Measurements from ENCODE around the gene GABRB2.

GABRB2 gene

GRCh38 chr5:161342886-161343285 is 203.6 kb downstream of the GABRB2 start:
- no peak for TF ChIP-seq TAF1 (IDR thresholded peaks at IDR 0.05; ENCODE audit: low read depth)
- no peak for TF ChIP-seq MAX (IDR thresholded peaks at IDR 0.05)
- TF ChIP-seq RAD21 (IDR thresholded peaks at IDR 0.05; ENCODE audit: low read depth) = no peak
- TF ChIP-seq EGR1 (IDR thresholded peaks at IDR 0.05) = no peak
- TF ChIP-seq TEAD4 (IDR thresholded peaks at IDR 0.05) = no peak
- TF ChIP-seq FOXM1 (IDR thresholded peaks at IDR 0.05; ENCODE audit: borderline replicate concordance, low read depth) = no peak
- TF ChIP-seq ZBTB7A (IDR thresholded peaks at IDR 0.05; ENCODE audit: low read depth) = no peak
- TF ChIP-seq EP300 (IDR thresholded peaks at IDR 0.05; ENCODE audit: borderline replicate concordance) = no peak
- TF ChIP-seq REST (IDR thresholded peaks at IDR 0.05; ENCODE audit: low read depth) = no peak
- no peak for TF ChIP-seq CREB1 (IDR thresholded peaks at IDR 0.05; ENCODE audit: low read depth)
- no peak for TF ChIP-seq CEBPB (IDR thresholded peaks at IDR 0.05)
- no peak for TF ChIP-seq NFIC (IDR thresholded peaks at IDR 0.05)
- TF ChIP-seq TCF12 (IDR thresholded peaks at IDR 0.05; ENCODE audit: low read depth) = no peak
- TF ChIP-seq USF1 (IDR thresholded peaks at IDR 0.05) = no peak
- TF ChIP-seq YY1 (IDR thresholded peaks at IDR 0.05; ENCODE audit: low read depth) = no peak

- TF ChIP-seq RAD21 (IDR thresholded peaks at IDR 0.05; ENCODE audit: low read depth) (no peak), MAX (IDR thresholded peaks at IDR 0.05) (no peak), TCF12 (IDR thresholded peaks at IDR 0.05; ENCODE audit: low read depth) (no peak), CREB1 (IDR thresholded peaks at IDR 0.05; ENCODE audit: low read depth) (no peak), EP300 (IDR thresholded peaks at IDR 0.05; ENCODE audit: borderline replicate concordance) (no peak), FOXM1 (IDR thresholded peaks at IDR 0.05; ENCODE audit: borderline replicate concordance, low read depth) (no peak), NFIC (IDR thresholded peaks at IDR 0.05) (no peak), USF1 (IDR thresholded peaks at IDR 0.05) (no peak)
Measured at GRCh38 chr5:161340012-161340411, 206.5 kb downstream of the GABRB2 start.

GRCh38 chr5:161333194-161333880 is 213.2 kb downstream of the GABRB2 start:
- TF ChIP-seq ZBTB7A (IDR thresholded peaks at IDR 0.05; ENCODE audit: low read depth) = no peak
- TF ChIP-seq EP300 (IDR thresholded peaks at IDR 0.05; ENCODE audit: borderline replicate concordance) = no peak
- no peak for TF ChIP-seq USF1 (IDR thresholded peaks at IDR 0.05)
- TF ChIP-seq TEAD4 (IDR thresholded peaks at IDR 0.05) = no peak

- TF ChIP-seq REST (IDR thresholded peaks at IDR 0.05; ENCODE audit: low read depth) = no peak
- no peak for TF ChIP-seq FOXM1 (IDR thresholded peaks at IDR 0.05; ENCODE audit: borderline replicate concordance, low read depth)
- no peak for TF ChIP-seq CREB1 (IDR thresholded peaks at IDR 0.05; ENCODE audit: low read depth)
- no peak for TF ChIP-seq EP300 (IDR thresholded peaks at IDR 0.05; ENCODE audit: borderline replicate concordance)
- TF ChIP-seq MAX (IDR thresholded peaks at IDR 0.05) = no peak
- no peak for TF ChIP-seq ZBTB7A (IDR thresholded peaks at IDR 0.05; ENCODE audit: low read depth)
- no peak for TF ChIP-seq TCF12 (IDR thresholded peaks at IDR 0.05; ENCODE audit: low read depth)
- TF ChIP-seq RAD21 (IDR thresholded peaks at IDR 0.05; ENCODE audit: low read depth) = no peak
- TF ChIP-seq EGR1 (IDR thresholded peaks at IDR 0.05) = no peak
Measured at GRCh38 chr5:161332343-161332742, 214.2 kb downstream of the GABRB2 start.

- TF ChIP-seq CREB1 (IDR thresholded peaks at IDR 0.05; ENCODE audit: low read depth) (no peak), TCF12 (IDR thresholded peaks at IDR 0.05; ENCODE audit: low read depth) (no peak), MAX (IDR thresholded peaks at IDR 0.05) (no peak), ZBTB7A (IDR thresholded peaks at IDR 0.05; ENCODE audit: low read depth) (no peak), REST (IDR thresholded peaks at IDR 0.05; ENCODE audit: low read depth) (no peak), EP300 (IDR thresholded peaks at IDR 0.05; ENCODE audit: borderline replicate concordance) (no peak), TAF1 (IDR thresholded peaks at IDR 0.05; ENCODE audit: low read depth) (no peak), RAD21 (IDR thresholded peaks at IDR 0.05; ENCODE audit: low read depth) (no peak), YY1 (IDR thresholded peaks at IDR 0.05; ENCODE audit: low read depth) (no peak), NFIC (IDR thresholded peaks at IDR 0.05) (no peak)
Measured at GRCh38 chr5:161314033-161314432, 232.5 kb downstream of the GABRB2 start.
